GM12878 (cell line): Measurements from ENCODE around the gene MYOZ2. TPM values are rescaled to one million over a fixed set of nuclear protein-coding genes. Genes with fewer than 3 reads are reported as not detected.

Source experiments
- ATAC-seq: fragments of 200-7000 bp; cut with Tn5 transposase; 3 replicates; pipeline ENCODE4 v1.9.1; 2020; ENCODE audit warnings: mild to moderate bottlenecking, moderate library complexity
- BruUV-seq: library from RNA; stranded (reverse); fragments of 400-500 nt; replicated peaks from 2 replicates; lab custom pipeline; 2021; lab: Mats Ljungman, UMichigan
- CTCF ChIA-PET: fragments of 300-600 bp; sonication (Branson Sonifier 250); formaldehyde crosslinking; extraction: SDS; loops from one replicate; lab custom pipeline; 2021; ENCODE audit warnings: inconsistent platforms; lab: Yijun Ruan, JAX
- POLR2A ChIA-PET: fragments of 350-600 bp; formaldehyde crosslinking; extraction: SDS; loops from one replicate; lab custom pipeline; 2021; ENCODE audit warnings: inconsistent platforms; lab: Charles Lee
- RAD21 ChIA-PET: fragments of 300-600 bp; sonication (Branson Sonifier 250); formaldehyde crosslinking; loops from one replicate; lab custom pipeline; 2023; ENCODE audit warnings: antibody characterized with exemption; ENCODE audit not compliant: unreplicated experiment; lab: Charles Lee
- SMC1A ChIA-PET: fragments of 300-600 bp; sonication (Branson Sonifier 250); formaldehyde crosslinking; loops from one replicate; lab custom pipeline; 2023; ENCODE audit not compliant: unreplicated experiment, uncharacterized antibody; lab: Charles Lee
- DNase-seq: peaks from one replicate; pipeline ENCODE4 v3.0.0-alpha.2; 2011; ENCODE audit warnings: low read depth, low spot score
- FAIRE-seq: peaks from 3 replicates; lab custom pipeline; 2011; peaks lifted over from hg19 to GRCh38; lab: Jason Lieb, UNC
- H2AFZ ChIP-seq: 2 replicates; pipeline ENCODE4 v1.6.0; 2011; ENCODE audit warnings: low read depth, low read length, control low read depth; ENCODE audit not compliant: control insufficient read depth
- H3K27ac ChIP-seq: 2 replicates; pipeline ENCODE4 v1.5.1; 2011; ENCODE audit warnings: control low read depth; ENCODE audit not compliant: control insufficient read depth, insufficient read depth
- H3K27me3 ChIP-seq, 2 experiments: replicated peaks in 1 of 2; 2 replicates each; pipeline versions ENCODE4 v1.6.0 to v1.6.1; 2011; ENCODE audit warnings: low read length in 1 of 2; ENCODE audit not compliant: control insufficient read depth in 2 of 2, insufficient read depth in 2 of 2
- H3K36me3 ChIP-seq, 2 experiments: 2 replicates each; pipeline ENCODE4 v1.5.1; 2011; ENCODE audit warnings: low read length in 1 of 2; ENCODE audit not compliant: control insufficient read depth in 2 of 2, insufficient read depth in 2 of 2
- H3K4me1 ChIP-seq: 2 replicates; pipeline ENCODE4 v1.6.1; 2011; ENCODE audit warnings: mild to moderate bottlenecking, low read length, moderate library complexity, mixed read lengths; ENCODE audit not compliant: control insufficient read depth, insufficient read depth
- H3K4me2 ChIP-seq: 2 replicates; pipeline ENCODE4 v1.6.0; 2011; ENCODE audit warnings: control low read depth; ENCODE audit not compliant: control insufficient read depth, insufficient read depth
- H3K4me3 ChIP-seq: fragments of 200-600 bp; sonication (generic); 2 replicates; pipeline ENCODE4 v1.5.1; 2016
- H3K79me2 ChIP-seq: 2 replicates; pipeline ENCODE4 v1.6.0; 2011; ENCODE audit warnings: low read length; ENCODE audit not compliant: control insufficient read depth, insufficient read depth
- H3K9ac ChIP-seq: 2 replicates; pipeline ENCODE4 v1.8.0; 2011; ENCODE audit warnings: low read length, control low read depth, mixed read lengths; ENCODE audit not compliant: control insufficient read depth, insufficient read depth
- H3K9me3 ChIP-seq: replicated peaks from 3 replicates; pipeline ENCODE4 v1.5.1; 2011; ENCODE audit warnings: mild to moderate bottlenecking, low read length; ENCODE audit not compliant: control insufficient read depth, insufficient read depth
- H4K20me1 ChIP-seq: 2 replicates; pipeline ENCODE4 v1.6.0; 2011; ENCODE audit not compliant: control insufficient read depth, insufficient read depth
- ATF7 ChIP-seq: fragments of 450-650 bp; IDR thresholded peaks from 2 replicates; pipeline ENCODE4 v1.6.1; 2016; ENCODE audit warnings: low read depth, mild to moderate bottlenecking
- BCL11A ChIP-seq: IDR thresholded peaks from 2 replicates; pipeline ENCODE4 v1.6.1; 2011; ENCODE audit warnings: low read depth, low read length
- CBX5 ChIP-seq: sonication (generic); IDR thresholded peaks from 2 replicates; pipeline ENCODE4 v1.6.1; 2016; ENCODE audit warnings: low read depth, moderate library complexity, mild to moderate bottlenecking, inconsistent platforms
- CEBPZ ChIP-seq: fragments of 150-350 bp; IDR thresholded peaks from 2 replicates; pipeline ENCODE4 v1.6.1; 2016; ENCODE audit warnings: low read depth, low read length
- CHD4 ChIP-seq: fragments of 200-600 bp; sonication (generic); IDR thresholded peaks from 2 replicates; pipeline ENCODE4 v1.6.1; 2016; ENCODE audit warnings: mild to moderate bottlenecking
- MAX ChIP-seq: IDR thresholded peaks from 2 replicates; pipeline ENCODE4 v1.6.1; 2012; ENCODE audit warnings: low read depth, low read length, improper control_type of control experiment
- MTA2 ChIP-seq: fragments of 450-650 bp; IDR thresholded peaks from 2 replicates; pipeline ENCODE4 v1.6.1; 2016; ENCODE audit warnings: low read depth, mild to moderate bottlenecking, moderate library complexity
- MYC ChIP-seq: IDR thresholded peaks from 2 replicates; pipeline ENCODE4 v1.6.1; 2011; ENCODE audit warnings: mild to moderate bottlenecking, low read length, moderate library complexity, inconsistent platforms; ENCODE audit not compliant: insufficient read depth, insufficient replicate concordance, insufficient read length, severe bottlenecking
- NR2F1 ChIP-seq: fragments of 450-650 bp; conservative IDR thresholded peaks from 2 replicates; pipeline ENCODE4 v1.6.1; 2017; ENCODE audit warnings: mild to moderate bottlenecking
- PKNOX1 ChIP-seq: fragments of 450-650 bp; IDR thresholded peaks from 2 replicates; pipeline ENCODE4 v1.6.1; 2016; ENCODE audit warnings: mild to moderate bottlenecking
- PRDM15 ChIP-seq: fragments of 450-650 bp; formaldehyde crosslinking; IDR thresholded peaks from 2 replicates; pipeline ENCODE4 v1.4.0; 2020; ENCODE audit warnings: mild to moderate bottlenecking, moderate library complexity
- SMARCA5 ChIP-seq: fragments of 450-650 bp; IDR thresholded peaks from 2 replicates; pipeline ENCODE4 v1.6.1; 2017; ENCODE audit warnings: mild to moderate bottlenecking
- SP1 ChIP-seq: IDR thresholded peaks from one replicate; pipeline ENCODE4 v1.6.1; 2011; ENCODE audit warnings: low read depth, low read length
- SRF ChIP-seq, 2 experiments: IDR thresholded peaks; 2 replicates each; pipeline ENCODE4 v1.6.1; 2011; ENCODE audit warnings: low read depth in 2 of 2, low read length in 2 of 2, mild to moderate bottlenecking in 1 of 2, moderate library complexity in 1 of 2
- USF2 ChIP-seq: IDR thresholded peaks from 2 replicates; pipeline ENCODE4 v1.6.1; 2011; ENCODE audit warnings: low read depth, low read length, improper control_type of control experiment, borderline replicate concordance
- ZNF384 ChIP-seq: IDR thresholded peaks from 2 replicates; pipeline ENCODE4 v1.6.1; 2012; ENCODE audit warnings: low read depth, mild to moderate bottlenecking, low read length, improper control_type of control experiment, borderline replicate concordance
- WGBS: methylation state at CpG from one replicate; pipeline ENCODE4 v1.1.6; 2016; ENCODE audit warnings: low lambda C conversion rate; ENCODE audit not compliant: insufficient replicate concordance, insufficient coverage; ENCODE audit errors: missing lambda C conversion rate; 5-methylcytosine and 5-hydroxymethylcytosine counted together
- in situ Hi-C: fragments of 300-500 bp; cut with MboI; formaldehyde crosslinking; loops from 9 replicates; pipeline ENCODE4 v1.14.3; 2018; ENCODE audit warnings: mixed read lengths
- intact Hi-C: fragments of 100-400 bp; cut with micrococcal nuclease; formaldehyde crosslinking; loops from one replicate; pipeline ENCODE4 v1.14.2; 2022; ENCODE audit not compliant: unreplicated experiment
- polyA plus RNA-seq, 11 experiments: library from polyadenylated mRNA; depleted of rRNA in 4 of 11; unstranded in 6 of 11; stranded (reverse) in 5 of 11; fragments of >200 nt; fragmentation: Nextera tagmentation in 4 of 11; fragmentation: Illumina TruSeq in 1 of 11; extraction: Ambion mirVana in 4 of 11; extraction: Trizol in 1 of 11; gene quantifications; 1 replicate in 1 of 11; 2 replicates in 10 of 11; pipeline versions ENCODE4 v1.2.1 to v1.2.3, GENCODE V29; 2011 to 2016; ENCODE audit warnings: inconsistent platforms in 2 of 11, missing spikeins in 2 of 11, low read depth in 1 of 11
- total RNA-seq, 4 experiments: library from RNA; depleted of rRNA in 3 of 4; stranded (reverse); fragments of >200 nt in 3 of 4; fragmentation: Illumina TruSeq in 1 of 4; extraction: Trizol in 1 of 4; gene quantifications; 2 replicates each; pipeline versions ENCODE4 v1.2.1 to v1.2.3, GENCODE V29; 2013 to 2021

The MYOZ2 gene
- total and polyA plus RNA-seq, 10 of the 15 experiments (the other 5 are each of a cell fraction or from before 2014, with no cell fraction given): not detected

- in situ Hi-C loops: no loop called here
- RAD21 ChIA-PET: no interaction called here
- FAIRE-seq: no peak
Observed at GRCh38 chr4:119204916-119205315, 69.3 kb downstream of the MYOZ2 start.

More at GRCh38 chr4:119204916-119205315, 69.3 kb downstream of the MYOZ2 start:
- BruUV-seq: no TSS peak
- Histone ChIP-seq H3K4me2 (no peak overlapping the region), H3K27me3 (no peaks in the 10 kb centered on the region), H3K36me3 (no peaks in the 10 kb centered on the region), H3K4me3 (no peak overlapping the region), H3K79me2 (no peaks in the 10 kb centered on the region), H2AFZ (no peak overlapping the region), H3K9ac (no peak overlapping the region), H3K4me1 (no peaks in the 10 kb centered on the region), H4K20me1 (no peaks in the 10 kb centered on the region), H3K9me3 (no peaks in the 10 kb centered on the region), H3K27ac (no peak overlapping the region)
- POLR2A ChIA-PET: no interaction called here
- ATAC-seq: no peak
- SMC1A ChIA-PET: no interaction called here
- DNase-seq: no peak
- intact Hi-C loops: no loop called here
- CTCF ChIA-PET: no interaction called here
- TF ChIP-seq SMARCA5 (no peak), USF2 (no peak), BCL11A (no peak), ZNF384 (no peak), PKNOX1 (no peak), SP1 (no peak), SRF (IDR thresholded peaks at IDR 0.05; ENCODE audit: low read depth in 2 of 2, low read length in 2 of 2) (no peak), MYC (no peak), CBX5 (no peak), ATF7 (no peak), PRDM15 (no peak), MAX (no peak), CEBPZ (no peak), NR2F1 (no peak), MTA2 (no peak), CHD4 (no peak)
- 50% methylated on average over 4 of the region's 4 CpGs for WGBS
